GM12878 (cell line): Measurements from ENCODE around the gene PLTP. TPM values are rescaled to one million over a fixed set of nuclear protein-coding genes. Genes with fewer than 3 reads are reported as not detected.

Source experiments
- BCLAF1 ChIP-seq: fragments of 450-650 bp; IDR thresholded peaks from 2 replicates; pipeline ENCODE4 v1.6.1; 2017; ENCODE audit warnings: antibody characterized with exemption, mild to moderate bottlenecking, moderate library complexity
- GATAD2B ChIP-seq: fragments of 450-650 bp; conservative IDR thresholded peaks from 2 replicates; pipeline ENCODE4 v1.6.1; 2017; ENCODE audit warnings: low read depth, mild to moderate bottlenecking, moderate library complexity
- IKZF2 ChIP-seq, 2 experiments: fragments of 450-650 bp; IDR thresholded peaks; 2 replicates each; pipeline ENCODE4 v1.6.1; 2017; ENCODE audit warnings: mild to moderate bottlenecking in 2 of 2, moderate library complexity in 2 of 2
- IRF3 ChIP-seq: fragments of 450-650 bp; IDR thresholded peaks from 2 replicates; pipeline ENCODE4 v1.6.1; 2014; ENCODE audit warnings: mild to moderate bottlenecking
- MTA3 ChIP-seq: IDR thresholded peaks from 2 replicates; pipeline ENCODE4 v1.6.1; 2012; ENCODE audit warnings: low read length, inconsistent platforms, borderline replicate concordance
- MYB ChIP-seq: fragments of 150-350 bp; IDR thresholded peaks from 2 replicates; pipeline ENCODE4 v1.6.1; 2014; ENCODE audit warnings: mild to moderate bottlenecking, low read depth, low read length, borderline replicate concordance
- NFYB ChIP-seq: IDR thresholded peaks from 2 replicates; pipeline ENCODE4 v1.6.1; 2011; ENCODE audit warnings: low read depth, mild to moderate bottlenecking, low read length, improper control_type of control experiment, moderate library complexity; ENCODE audit not compliant: insufficient read depth
- NRF1 ChIP-seq: conservative IDR thresholded peaks from 2 replicates; pipeline ENCODE4 v1.6.1; 2011; ENCODE audit warnings: mild to moderate bottlenecking, low read depth, low read length, improper control_type of control experiment
- PAX8 ChIP-seq: fragments of 450-650 bp; IDR thresholded peaks from 2 replicates; pipeline ENCODE4 v1.6.1; 2017; ENCODE audit warnings: mild to moderate bottlenecking, moderate library complexity
- RELA ChIP-seq: fragments of 450-650 bp; IDR thresholded peaks from 2 replicates; pipeline ENCODE4 v1.8.0; 2014; ENCODE audit warnings: borderline replicate concordance; ENCODE audit not compliant: partially characterized antibody
- TBL1XR1 ChIP-seq: IDR thresholded peaks from 2 replicates; pipeline ENCODE4 v1.6.1; 2012; ENCODE audit warnings: low read depth, low read length, improper control_type of control experiment
- ZBTB4 ChIP-seq: fragments of 450-650 bp; formaldehyde crosslinking; IDR thresholded peaks from 2 replicates; pipeline ENCODE4 v1.4.0; 2022; ENCODE audit warnings: mild to moderate bottlenecking, moderate library complexity
- ZNF384 ChIP-seq: IDR thresholded peaks from 2 replicates; pipeline ENCODE4 v1.6.1; 2012; ENCODE audit warnings: low read depth, mild to moderate bottlenecking, low read length, improper control_type of control experiment, borderline replicate concordance
- polyA plus RNA-seq, 11 experiments: library from polyadenylated mRNA; depleted of rRNA in 4 of 11; unstranded in 6 of 11; stranded (reverse) in 5 of 11; fragments of >200 nt; fragmentation: Nextera tagmentation in 4 of 11; fragmentation: Illumina TruSeq in 1 of 11; extraction: Ambion mirVana in 4 of 11; extraction: Trizol in 1 of 11; gene quantifications; 1 replicate in 1 of 11; 2 replicates in 10 of 11; pipeline versions ENCODE4 v1.2.1 to v1.2.3, GENCODE V29; 2011 to 2016; ENCODE audit warnings: inconsistent platforms in 2 of 11, missing spikeins in 2 of 11, low read depth in 1 of 11
- total RNA-seq, 4 experiments: library from RNA; depleted of rRNA in 3 of 4; stranded (reverse); fragments of >200 nt in 3 of 4; fragmentation: Illumina TruSeq in 1 of 4; extraction: Trizol in 1 of 4; gene quantifications; 2 replicates each; pipeline versions ENCODE4 v1.2.1 to v1.2.3, GENCODE V29; 2013 to 2021
- TF ChIP-seq, protein P1 (sequence below): fragments of 450-650 bp; conservative IDR thresholded peaks from 2 replicates; pipeline ENCODE4 v1.6.1; 2017; ENCODE audit warnings: mild to moderate bottlenecking, moderate library complexity
- TF ChIP-seq, protein P2 (sequence below): IDR thresholded peaks from 2 replicates; pipeline ENCODE4 v1.6.1; 2012; ENCODE audit warnings: low read depth, low read length, improper control_type of control experiment
- TF ChIP-seq, protein P3 (sequence below): fragments of 450-650 bp; IDR thresholded peaks from 2 replicates; pipeline ENCODE4 v1.6.1; 2018; ENCODE audit warnings: borderline replicate concordance, mild to moderate bottlenecking; ENCODE audit not compliant: partially characterized antibody

PLTP gene
- total and polyA plus RNA-seq, 10 of the 15 experiments (the other 5 are each of a cell fraction or from before 2014, with no cell fraction given): 1.6 to 17.0 (median 7.6) TPM

- no peak for TF ChIP-seq NRF1
- no peak for TF ChIP-seq MTA3
- TF ChIP-seq NFYB: peak; percentile 98
- TF ChIP-seq BCLAF1: no peak
- peak in 1 of 2 experiments; percentile 70; a peak in 2 of 4 replicates for TF ChIP-seq IKZF2 (IDR thresholded peaks at IDR 0.05)
- TF ChIP-seq TBL1XR1: 0 out of 2 replicates have a peak, but pooled peaks have one; percentile 16
- peak; percentile 99 for TF ChIP-seq IRF3
- TF ChIP-seq, protein P1, sequence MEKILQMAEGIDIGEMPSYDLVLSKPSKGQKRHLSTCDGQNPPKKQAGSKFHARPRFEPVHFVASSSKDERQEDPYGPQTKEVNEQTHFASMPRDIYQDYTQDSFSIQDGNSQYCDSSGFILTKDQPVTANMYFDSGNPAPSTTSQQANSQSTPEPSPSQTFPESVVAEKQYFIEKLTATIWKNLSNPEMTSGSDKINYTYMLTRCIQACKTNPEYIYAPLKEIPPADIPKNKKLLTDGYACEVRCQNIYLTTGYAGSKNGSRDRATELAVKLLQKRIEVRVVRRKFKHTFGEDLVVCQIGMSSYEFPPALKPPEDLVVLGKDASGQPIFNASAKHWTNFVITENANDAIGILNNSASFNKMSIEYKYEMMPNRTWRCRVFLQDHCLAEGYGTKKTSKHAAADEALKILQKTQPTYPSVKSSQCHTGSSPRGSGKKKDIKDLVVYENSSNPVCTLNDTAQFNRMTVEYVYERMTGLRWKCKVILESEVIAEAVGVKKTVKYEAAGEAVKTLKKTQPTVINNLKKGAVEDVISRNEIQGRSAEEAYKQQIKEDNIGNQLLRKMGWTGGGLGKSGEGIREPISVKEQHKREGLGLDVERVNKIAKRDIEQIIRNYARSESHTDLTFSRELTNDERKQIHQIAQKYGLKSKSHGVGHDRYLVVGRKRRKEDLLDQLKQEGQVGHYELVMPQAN: peak; percentile 76
- TF ChIP-seq, protein P2, sequence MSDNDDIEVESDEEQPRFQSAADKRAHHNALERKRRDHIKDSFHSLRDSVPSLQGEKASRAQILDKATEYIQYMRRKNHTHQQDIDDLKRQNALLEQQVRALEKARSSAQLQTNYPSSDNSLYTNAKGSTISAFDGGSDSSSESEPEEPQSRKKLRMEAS: 0 out of 2 replicates have a peak, but pooled peaks have one; percentile 15
- TF ChIP-seq GATAD2B: peak; percentile 50; the same call in 1 of the 2 replicates
- TF ChIP-seq PAX8: no peak; the same call in 1 of the 2 replicates
- no peak for TF ChIP-seq ZBTB4
- TF ChIP-seq, protein P3, sequence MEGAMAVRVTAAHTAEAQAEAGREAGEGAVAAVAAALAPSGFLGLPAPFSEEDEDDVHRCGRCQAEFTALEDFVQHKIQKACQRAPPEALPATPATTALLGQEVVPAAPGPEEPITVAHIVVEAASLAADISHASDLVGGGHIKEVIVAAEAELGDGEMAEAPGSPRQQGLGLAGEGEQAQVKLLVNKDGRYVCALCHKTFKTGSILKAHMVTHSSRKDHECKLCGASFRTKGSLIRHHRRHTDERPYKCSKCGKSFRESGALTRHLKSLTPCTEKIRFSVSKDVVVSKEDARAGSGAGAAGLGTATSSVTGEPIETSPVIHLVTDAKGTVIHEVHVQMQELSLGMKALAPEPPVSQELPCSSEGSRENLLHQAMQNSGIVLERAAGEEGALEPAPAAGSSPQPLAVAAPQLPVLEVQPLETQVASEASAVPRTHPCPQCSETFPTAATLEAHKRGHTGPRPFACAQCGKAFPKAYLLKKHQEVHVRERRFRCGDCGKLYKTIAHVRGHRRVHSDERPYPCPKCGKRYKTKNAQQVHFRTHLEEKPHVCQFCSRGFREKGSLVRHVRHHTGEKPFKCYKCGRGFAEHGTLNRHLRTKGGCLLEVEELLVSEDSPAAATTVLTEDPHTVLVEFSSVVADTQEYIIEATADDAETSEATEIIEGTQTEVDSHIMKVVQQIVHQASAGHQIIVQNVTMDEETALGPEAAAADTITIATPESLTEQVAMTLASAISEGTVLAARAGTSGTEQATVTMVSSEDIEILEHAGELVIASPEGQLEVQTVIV: peak; percentile 92
- TF ChIP-seq RELA: peak; percentile 26
- TF ChIP-seq ZNF384: no peak
- no peak for TF ChIP-seq MYB
Observed at GRCh38 chr20:45857114-45857881, 54.7 kb downstream of the PLTP start, which contains the start of the genes ACOT8 and ZSWIM3 (continued).
